HG03139 (cell line): ENCODE results near the gene TMTC2.

Experiments used
- ATAC-seq: cut with Tn5 transposase; IDR thresholded peaks from one replicate; pipeline ENCODE4 v1.9.1; 2021; ENCODE audit not compliant: unreplicated experiment

Gene TMTC2

DNA sequence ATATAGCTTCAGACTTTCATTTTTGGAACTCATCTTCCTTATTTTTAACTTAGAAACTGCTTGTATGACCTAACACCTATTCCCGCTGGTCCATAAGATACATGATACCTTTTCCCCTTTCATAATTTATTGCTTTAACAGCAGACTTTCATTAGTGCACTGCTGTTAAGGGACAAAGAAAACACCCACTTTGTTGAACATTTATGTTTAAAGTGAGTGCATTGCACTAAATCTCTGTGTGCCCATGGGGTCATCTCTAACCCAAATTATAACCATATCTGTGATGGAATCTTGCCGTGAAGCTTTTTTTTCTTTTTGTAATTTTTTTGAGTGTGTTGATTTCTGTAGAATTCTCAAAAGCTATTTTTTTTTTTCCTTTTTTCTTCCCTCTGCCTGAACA lies 261.8 kb downstream of the TMTC2 start:
- ATAC-seq, result no peak

DNA sequence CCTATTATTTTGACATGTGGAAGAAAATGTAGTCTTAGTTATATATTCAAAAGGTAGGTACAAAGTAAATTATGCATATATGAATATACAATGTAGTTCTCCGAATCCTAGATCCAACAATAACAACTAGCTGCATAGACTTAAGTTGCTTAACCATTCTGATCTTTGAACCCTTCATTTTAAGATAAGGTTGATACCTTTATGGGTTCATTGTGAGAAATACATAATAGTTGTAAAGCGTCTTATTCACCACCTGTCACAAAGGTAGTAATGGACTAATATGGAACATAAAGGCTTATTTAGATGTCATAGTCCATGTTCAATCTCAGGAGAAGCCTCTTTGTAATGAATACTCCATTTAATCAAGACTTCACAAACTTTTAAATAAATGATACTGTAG lies 263.6 kb downstream of the TMTC2 start:
- no peak for ATAC-seq

DNA sequence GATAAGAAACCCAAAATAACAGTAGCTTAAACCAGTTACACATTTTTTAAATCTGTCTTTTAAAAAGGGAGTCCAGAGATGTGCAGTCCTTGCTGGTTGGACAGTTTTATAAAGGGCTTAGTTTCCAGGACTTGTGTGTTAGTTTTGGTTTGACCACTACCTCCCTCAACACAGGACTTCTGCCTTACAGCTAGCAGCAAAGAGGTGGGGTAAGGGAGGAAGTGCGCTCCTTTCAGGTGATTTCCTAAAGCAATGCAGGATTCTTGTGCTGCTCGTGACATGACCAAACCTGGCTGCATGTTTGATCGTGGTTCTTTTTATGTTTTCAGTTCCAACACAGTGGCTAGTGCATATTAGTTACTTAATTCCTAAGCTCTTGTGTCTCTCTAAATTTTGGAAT lies 266.2 kb downstream of the TMTC2 start:
- no peak for ATAC-seq

DNA sequence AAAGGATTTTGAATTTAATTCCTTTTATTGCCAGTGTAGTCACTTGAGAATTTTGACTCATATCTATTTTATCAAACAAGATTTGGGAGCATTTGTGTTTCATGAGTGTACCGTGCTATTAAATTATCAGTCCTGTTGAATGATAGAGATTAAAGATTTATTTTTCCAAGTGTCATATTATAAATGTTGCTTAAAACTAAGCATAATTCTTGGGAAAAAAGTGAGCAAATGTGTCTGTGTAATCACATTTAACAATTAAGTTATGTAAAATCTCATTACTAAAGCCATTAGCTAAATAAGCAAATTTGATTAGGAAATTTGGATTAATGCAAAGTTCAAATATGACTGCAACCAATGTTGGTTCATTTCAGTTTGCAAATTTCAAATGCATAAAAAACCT lies 266.7 kb downstream of the TMTC2 start:
- ATAC-seq, result no peak

DNA sequence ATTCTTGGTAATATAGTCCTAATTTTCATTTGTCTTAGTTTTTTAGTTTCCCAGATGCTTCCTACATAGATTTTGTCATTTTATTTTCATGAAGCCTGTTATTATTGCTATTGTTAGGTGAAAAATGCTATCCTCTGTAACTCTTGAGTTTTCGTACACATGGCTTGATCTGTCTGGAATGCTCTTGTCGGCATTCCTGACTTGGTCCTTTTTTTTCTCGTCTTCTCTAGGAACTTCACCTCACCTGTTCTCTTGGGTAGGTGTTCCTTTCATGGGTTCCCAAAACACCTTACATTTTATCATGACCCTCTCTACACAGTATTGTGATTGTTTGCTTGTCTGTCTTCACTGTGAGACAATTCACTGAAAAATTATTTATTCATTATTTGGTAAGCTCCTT lies 267.4 kb downstream of the TMTC2 start:
- ATAC-seq, result no peak

DNA sequence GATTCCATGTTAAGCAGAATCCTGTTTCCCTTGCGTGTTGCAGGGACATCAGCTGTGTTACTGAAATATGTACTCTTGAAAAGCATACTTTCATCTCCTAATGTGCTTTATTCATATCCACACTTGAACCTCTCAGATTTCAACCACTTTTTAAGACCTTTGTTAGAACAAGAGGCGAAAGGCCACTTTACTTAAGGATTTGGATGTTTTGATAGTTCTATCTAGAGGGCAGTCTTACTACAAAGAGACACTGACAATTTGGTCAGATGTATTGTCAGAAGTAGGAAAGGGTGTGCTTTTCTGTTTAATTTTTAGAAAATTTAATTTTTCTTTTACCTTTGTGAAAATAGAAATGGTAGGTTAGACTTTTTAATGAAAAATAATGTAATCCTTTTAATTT lies 267.9 kb downstream of the TMTC2 start:
- no peak for ATAC-seq

DNA sequence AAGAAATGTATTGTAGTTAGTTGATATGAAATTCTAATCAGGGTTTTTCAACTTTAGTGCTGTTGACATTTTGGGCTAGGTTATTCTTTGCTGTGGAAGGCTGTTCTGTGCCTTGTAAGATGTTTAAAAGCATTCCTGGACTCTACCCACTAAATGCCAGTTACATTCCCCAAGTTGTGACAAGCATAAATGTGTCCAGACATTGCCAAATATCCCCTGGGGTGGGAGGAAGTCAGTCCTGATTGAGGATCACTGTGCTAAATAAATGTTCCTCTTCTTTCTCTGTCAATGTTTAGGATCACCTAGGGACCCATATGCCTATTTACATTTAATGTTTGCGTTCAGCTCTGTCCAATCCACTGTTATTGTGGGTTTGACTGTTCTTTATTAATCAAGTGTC lies 268.3 kb downstream of the TMTC2 start:
- no peak for ATAC-seq

DNA sequence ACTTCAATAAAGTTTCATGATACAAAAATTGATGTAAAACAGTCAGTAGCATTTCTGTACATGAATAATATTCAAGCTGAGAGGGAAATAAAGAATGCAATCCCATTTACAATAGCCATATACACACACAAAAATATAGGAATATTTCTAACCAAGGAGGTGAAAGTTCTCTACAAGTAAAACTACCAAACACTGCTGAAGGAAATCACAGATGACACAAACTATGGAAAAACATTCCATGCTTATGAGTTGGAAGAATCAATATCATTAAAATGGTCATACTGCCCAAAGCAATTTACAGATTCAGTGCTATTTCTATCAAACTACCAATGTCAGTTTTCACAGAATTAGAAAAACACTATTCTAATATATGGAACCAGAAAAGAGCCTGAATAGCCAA lies 272.3 kb downstream of the TMTC2 start:
- ATAC-seq, result no peak

DNA sequence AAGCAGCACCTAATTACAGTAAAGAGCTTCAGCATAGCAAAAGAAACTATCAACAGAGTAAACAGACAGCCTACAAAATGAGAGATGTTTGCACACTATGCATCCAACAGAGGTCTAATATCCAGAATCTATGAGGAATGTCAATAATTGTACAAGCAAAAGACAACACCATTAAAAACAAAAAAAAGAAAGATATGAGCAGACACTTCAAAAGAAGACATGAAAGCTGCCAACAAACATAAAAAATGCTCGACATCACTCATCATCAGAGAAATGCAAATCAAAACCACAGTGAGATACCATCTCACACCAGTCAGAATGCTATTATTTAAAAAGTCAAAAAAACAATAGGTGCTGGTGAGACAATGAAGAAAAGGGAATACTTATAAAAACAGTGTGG lies 273.1 kb downstream of the TMTC2 start:
- ATAC-seq, result no peak

DNA sequence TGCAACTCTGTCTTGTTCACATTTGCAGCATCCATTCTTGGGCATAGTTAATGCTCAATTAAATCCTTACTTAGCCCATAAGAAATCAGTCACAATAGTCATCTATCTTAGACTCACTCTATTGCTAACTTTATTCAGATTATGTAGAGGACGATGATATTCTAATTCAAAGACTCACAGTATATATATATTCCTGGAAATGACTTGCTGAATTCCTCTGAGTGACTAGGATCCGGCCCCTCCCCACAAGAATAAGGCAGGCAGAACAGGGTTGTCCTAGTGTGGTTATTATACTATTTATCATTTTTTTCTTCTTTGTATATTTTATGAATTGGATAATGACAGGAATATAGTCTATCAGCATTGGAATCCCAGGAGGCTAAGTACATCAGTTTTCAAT lies 275.1 kb downstream of the TMTC2 start:
- no peak for ATAC-seq

DNA sequence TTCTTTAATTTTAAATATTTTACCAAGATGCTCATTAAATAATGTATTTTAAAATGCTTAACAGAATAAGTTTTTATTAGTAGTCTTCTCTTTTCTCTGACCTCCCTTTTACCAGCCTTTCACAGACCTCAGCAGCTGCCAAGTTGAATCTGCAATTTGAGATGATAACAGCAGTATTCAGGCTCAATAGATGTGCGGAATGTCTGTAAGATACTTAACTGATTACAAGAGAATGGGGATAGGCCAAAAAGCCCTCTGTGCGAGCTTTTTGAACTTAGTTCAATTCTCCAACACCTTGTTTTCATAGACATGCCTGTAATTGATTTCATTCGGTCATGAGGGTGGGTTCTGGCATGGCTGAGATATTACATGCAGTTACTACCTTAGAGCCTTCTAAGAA lies 277.2 kb downstream of the TMTC2 start:
- ATAC-seq, result no peak

DNA sequence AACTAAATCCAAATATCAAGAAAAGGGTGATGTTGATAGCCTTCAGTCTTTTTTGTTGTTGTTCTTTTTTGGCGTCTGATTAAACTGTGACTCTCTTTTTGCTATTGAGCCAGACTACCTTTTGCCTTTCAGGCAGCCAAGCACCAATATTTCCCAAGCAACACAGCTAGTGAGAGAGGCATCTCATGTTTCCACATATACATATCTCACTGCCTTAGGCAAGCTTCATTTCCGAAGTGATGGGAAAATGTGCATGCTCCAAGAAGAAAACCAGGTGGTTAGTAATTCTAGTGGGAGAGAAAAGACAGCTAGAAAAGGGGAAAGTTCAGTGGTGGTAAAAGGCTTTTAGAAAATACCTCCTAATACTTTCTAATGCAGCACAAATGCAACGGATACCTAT lies 277.7 kb downstream of the TMTC2 start:
- ATAC-seq, result no peak

DNA sequence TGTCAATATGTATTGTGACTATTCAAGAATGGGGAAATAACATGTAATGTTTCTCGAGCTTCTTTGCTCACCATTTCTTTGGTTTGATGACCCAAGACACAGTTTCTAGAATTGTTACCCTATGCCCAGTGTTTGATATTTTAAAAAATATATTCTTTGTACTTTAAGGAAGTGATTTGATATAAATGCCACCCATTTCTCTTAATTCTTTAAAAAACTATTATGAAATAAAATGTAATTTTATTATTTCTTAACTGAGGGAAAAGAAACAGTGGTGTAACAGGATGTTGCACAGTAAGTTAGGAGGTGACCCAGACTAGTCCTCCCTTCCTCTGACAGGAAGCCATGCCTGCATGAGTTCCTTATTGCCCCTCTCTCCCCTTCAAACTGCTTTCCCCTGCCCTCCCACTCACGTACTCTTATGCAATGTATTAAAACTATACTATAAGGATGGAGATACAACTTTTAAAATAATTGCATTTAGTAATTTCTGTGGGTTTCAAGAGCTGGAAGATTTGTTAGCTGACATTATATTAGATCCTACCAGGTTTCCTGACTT lies 279.4 kb downstream of the TMTC2 start:
- ATAC-seq, result no peak

DNA sequence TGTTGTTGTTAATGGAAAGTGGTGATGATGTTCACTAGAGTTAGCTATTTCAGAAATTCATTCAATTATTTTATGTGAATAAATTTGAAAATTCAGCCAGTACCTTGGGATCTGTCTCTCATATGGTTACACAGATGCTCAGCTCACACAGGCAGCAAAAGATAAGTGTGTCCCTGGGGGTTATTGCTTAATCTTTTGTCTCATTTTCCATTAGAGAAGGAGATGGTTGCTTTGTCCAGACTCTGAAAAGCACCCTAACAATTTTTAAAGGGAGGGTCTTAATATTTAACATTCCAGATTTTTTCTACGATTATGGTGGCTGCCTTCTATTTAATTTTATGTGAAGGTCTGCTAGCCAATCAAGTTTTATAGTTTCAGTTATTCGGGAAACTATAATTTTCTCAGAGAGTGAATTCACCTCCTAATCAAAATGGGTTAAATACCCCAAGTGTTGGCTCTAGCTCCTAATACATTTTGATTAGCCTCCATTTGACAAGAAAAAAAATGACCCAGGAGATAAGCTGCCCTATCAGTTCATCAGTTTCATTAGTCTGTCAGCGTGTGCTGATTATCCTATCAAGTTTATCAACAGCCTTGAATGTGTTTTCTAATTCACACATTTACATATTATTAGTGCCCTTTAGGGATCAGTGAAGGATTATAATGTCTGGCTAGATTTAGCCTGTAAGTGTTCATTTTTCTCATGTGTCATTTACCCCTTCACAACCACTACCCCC lies 282.1 kb downstream of the TMTC2 start:
- ATAC-seq, result no peak

DNA sequence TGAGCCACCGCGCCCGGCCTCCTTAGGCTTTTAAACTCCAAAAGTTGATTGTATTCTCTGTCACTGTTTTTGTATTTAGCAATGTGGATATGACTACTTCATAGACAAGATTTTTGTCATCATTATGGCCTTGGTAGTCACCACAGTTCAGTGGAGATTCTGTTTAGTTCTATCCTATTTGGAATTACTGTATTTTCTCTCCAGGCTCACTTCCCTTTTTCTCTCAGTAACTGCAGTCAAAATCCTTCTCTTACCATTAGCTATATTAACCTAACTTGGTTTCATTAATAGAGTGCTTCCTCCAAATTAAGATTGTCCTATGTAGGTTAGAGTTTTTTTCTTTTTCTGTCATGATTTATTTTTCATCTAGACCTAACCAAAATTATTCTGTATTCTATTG lies 283.9 kb downstream of the TMTC2 start:
- ATAC-seq, result no peak

DNA sequence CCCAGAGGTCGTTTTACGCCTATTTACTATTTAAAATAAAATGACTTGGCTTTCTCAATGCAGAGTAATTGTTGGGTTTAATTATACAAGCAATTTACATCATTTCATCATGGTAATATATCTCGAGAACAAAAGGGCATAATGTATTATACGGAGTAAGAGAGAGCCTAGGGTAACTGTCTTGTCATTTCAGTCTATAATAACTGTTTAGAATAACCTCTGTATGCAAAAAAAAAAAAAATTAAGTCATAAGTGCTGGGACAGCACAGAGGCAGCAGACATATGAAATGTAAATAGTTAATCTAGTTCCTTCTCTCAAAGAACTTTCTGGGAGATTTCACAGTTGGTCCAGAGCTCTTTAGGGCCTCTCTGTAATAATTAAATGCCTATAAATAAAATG lies 284.9 kb downstream of the TMTC2 start:
- no peak for ATAC-seq

DNA sequence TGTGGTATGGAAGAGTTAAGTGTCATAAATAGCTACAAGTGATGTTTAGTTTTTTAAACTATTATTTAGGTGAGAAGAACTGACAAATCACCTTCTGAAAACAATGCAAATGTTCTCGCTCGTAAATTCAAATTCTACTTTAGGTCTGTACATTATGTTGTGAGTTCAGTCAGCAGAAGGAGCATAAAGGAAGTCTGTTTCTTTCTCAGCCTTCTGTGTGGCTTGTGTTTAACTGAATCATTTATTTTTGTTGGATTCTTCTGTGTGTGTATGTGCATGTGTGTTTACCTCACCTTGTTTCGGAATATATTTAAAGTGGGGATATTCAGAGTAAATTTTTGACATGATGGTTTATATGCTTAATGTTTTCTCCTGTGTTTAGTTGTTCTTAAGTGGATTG lies 285.9 kb downstream of the TMTC2 start:
- no peak for ATAC-seq

DNA sequence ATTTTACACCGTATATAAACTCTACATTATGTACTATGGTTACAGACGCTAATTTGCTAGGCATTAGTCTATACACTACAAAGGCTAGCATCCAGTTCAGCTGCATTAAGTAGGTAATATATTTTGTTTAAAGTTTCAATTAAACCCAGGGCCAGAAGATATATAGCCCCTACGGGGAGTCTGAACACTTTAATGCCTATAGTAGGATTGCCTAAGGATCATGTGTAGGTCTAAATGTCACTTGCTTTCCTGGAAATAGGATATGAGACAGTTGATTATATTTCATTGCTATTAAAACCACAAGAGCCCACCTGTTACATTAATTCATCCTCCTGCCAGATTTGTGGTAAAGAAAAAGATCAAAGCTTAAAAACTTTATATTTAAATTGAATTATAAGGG lies 286.9 kb downstream of the TMTC2 start:
- ATAC-seq, result no peak

DNA sequence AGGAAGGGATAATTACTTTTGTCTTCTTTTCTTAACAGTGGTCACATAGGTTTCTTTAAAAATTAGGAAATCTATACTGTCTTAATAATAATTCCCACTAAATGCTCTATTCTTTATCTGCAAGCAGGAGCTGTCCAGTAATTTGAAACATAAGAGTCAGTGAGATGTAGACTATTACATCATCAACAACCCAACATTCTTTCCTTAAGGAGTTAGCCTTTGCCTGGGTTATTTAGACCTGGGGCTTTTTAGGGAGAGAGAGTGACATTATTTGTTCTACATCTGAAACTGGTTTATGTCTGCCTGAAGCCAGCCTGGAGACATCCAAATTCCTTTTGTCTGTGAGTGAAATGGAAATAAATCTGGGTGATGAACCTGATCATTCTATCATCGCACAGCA lies 294.4 kb downstream of the TMTC2 start:
- no peak for ATAC-seq

DNA sequence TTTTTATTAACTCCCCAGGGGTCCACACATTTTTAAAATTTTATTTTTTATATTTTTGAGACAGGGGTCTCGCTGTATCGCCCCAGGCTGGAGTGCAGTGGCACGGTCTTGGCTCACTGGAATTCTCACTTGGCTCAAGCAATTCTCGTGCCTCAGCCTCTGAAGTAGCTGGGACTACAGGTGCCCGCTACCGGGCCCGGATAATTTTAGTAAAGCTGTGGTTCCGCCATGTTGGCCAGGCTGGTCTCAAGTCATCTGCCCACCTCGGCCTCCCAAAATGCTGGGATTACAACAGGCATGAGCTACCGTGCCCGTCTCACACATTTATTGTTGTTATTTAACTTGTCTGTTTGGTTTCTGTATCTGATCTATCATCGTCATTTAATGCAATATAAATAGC lies 307.4 kb downstream of the TMTC2 start:
- no peak for ATAC-seq

DNA sequence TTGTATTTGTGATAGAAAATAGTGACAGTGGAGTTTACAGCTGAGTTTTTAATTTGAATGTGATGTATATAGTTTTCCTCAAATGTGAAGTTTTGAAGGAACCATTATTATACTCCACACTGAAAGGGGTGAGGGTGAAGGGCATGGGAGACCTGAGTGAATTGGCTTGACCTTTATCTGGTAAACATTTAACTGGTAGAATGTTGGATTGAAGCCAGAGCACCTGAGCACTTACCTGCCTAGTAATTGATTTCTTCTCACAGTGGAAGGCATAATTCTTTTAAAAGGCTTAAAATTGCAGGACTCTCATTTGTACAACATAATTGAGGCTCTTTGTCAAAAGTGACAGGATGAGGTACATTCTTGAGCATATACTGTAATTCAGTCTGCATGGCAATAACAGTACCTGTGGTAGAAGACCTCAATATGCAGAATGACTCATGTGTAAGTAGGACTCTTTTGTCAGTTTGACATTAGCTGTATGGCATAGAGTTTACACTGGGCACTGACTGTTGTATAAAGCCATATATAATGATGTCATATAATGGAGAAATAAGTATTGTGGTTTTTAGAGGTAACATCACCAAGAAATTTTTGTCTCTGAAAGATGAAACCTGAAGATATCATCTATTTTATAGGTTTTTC lies 309.6 kb downstream of the TMTC2 start:
- ATAC-seq, result peak; percentile 65

DNA sequence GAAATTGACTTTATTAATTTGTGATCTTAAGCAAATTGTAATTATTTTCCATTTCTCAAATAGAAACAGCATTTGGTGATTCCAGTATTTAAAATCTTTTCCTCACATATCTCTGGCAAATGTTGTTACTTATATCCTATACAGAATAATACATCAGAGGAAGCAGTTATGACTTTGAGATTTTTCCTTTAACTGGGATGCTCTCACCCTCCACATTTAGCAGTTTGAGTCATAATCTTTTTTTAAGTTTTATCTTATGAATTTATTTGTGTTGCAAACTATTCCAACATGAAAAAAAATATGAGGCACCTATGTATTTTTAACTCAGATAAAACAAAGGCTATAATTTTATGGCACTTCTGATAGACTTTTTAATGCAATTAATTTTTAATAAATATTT lies 311.8 kb downstream of the TMTC2 start:
- ATAC-seq, result no peak

DNA sequence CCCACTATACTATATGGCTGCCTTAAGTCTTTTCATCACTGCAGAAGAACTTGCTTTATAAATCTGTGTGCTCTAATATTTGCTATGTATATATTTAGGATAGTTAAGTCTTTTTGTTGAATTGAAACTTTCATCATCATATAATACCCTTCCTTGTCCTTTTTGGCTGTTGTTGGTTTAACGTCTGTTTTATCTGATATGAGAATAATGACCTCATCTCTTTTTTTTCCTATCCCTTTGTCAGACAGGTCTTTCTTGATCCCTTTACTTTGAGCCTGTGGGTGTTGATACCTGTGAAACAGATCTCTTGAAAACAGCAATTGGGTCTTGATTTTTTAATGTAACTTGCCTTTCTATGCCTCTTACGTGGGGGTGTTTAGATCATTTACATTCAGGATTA lies 316.3 kb downstream of the TMTC2 start:
- ATAC-seq, result no peak
